Measurements from ENCODE around the gene ATP2B2. TPM values are rescaled to one million over a fixed set of nuclear protein-coding genes. Genes with fewer than 3 reads are reported as not detected.

Gene ATP2B2
- total RNA-seq, 1 experiment from 2014 or later: not detected

DNA sequence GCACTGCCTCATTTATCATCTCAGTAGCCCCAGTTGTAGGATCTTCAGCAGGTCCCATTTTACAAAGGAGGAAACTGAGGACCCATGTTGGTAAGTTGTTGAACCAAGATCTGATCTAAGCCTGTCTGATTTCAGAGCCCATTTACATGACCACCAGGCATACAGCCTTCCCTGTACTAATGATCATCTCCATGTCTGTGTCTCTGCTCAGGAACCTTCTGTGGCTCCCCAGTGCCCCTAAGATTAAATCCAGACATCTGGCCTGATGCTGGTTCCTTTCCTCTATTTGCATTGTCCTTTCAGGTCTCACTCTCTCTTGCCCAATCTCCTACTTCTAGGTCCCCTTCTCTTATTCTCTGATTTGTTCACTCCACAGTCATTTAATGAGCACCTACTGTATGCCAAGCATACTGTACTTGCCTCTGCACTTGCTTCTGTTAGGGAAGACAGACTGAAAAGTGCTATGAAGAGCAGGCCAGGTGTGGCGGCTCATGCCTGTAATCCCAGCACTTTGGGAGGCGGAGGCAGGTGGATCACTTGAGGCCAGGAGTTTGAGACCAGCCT is 32.4 kb downstream of the ATP2B2 start:
- Histone ChIP-seq H4K20me1 (ENCODE audit: insufficient read depth) (no peaks in the 10 kb centered on the region), H3K4me3 (replicated peaks in 1 of 2; ENCODE audit: low read depth in 1 of 2, low read length in 2 of 2) (no peak overlapping the region), H3K9me3 (ENCODE audit: control insufficient read depth in 1 of 2, insufficient read depth in 1 of 2, low read depth in 1 of 2, low read length in 2 of 2) (no peaks in the 10 kb centered on the region), H3K27ac (ENCODE audit: low read depth, low read length) (no peak overlapping the region), H3K79me2 (ENCODE audit: insufficient read depth, low read length) (no peaks in the 10 kb centered on the region), H3K9me2 (ENCODE audit: insufficient read depth) (no peaks in the 10 kb centered on the region), H3K36me3 (ENCODE audit: control insufficient read depth in 1 of 2, insufficient read depth in 2 of 2, low read length in 2 of 2) (no peaks in the 10 kb centered on the region), H3K27me3 (ENCODE audit: insufficient read depth, low read length) (peaks cover 9% of the 10 kb centered on the region; the same call in 1 of the 2 replicates), H3K4me1 (ENCODE audit: control insufficient read depth in 1 of 2, insufficient read depth in 2 of 2, low read length in 2 of 2) (no peaks in the 10 kb centered on the region), H3K9ac (ENCODE audit: low read length) (no peak overlapping the region), H2AFZ (ENCODE audit: low read depth, low read length, poor library complexity, severe bottlenecking) (no peak overlapping the region), H3K4me2 (ENCODE audit: low read length) (no peak overlapping the region)
- TF ChIP-seq, protein P1, sequence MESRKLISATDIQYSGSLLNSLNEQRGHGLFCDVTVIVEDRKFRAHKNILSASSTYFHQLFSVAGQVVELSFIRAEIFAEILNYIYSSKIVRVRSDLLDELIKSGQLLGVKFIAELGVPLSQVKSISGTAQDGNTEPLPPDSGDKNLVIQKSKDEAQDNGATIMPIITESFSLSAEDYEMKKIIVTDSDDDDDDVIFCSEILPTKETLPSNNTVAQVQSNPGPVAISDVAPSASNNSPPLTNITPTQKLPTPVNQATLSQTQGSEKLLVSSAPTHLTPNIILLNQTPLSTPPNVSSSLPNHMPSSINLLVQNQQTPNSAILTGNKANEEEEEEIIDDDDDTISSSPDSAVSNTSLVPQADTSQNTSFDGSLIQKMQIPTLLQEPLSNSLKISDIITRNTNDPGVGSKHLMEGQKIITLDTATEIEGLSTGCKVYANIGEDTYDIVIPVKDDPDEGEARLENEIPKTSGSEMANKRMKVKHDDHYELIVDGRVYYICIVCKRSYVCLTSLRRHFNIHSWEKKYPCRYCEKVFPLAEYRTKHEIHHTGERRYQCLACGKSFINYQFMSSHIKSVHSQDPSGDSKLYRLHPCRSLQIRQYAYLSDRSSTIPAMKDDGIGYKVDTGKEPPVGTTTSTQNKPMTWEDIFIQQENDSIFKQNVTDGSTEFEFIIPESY (IDR thresholded peaks at IDR 0.05; ENCODE audit: extremely low read depth, insufficient replicate concordance, low read length): no peak
- TF ChIP-seq ELF1 (IDR thresholded peaks at IDR 0.05; ENCODE audit: borderline replicate concordance, low read depth) (no peak), CEBPB (IDR thresholded peaks at IDR 0.05; ENCODE audit: low read depth) (no peak), POLR2A (IDR thresholded peaks at IDR 0.05; ENCODE audit: borderline replicate concordance, extremely low read depth, insufficient read depth, insufficient read length) (no peak), RAD21 (IDR thresholded peaks at IDR 0.05; ENCODE audit: low read depth) (no peak), FOSL1 (IDR thresholded peaks at IDR 0.05; ENCODE audit: low read depth) (no peak), TCF7L2 (IDR thresholded peaks at IDR 0.05; ENCODE audit: borderline replicate concordance, extremely low read depth, insufficient read depth, insufficient read length) (no peak), EGR1 (IDR thresholded peaks at IDR 0.05; ENCODE audit: low read depth) (no peak), EZH2phosphoT487 (IDR thresholded peaks at IDR 0.05; ENCODE audit: borderline replicate concordance) (no peak), ZFX (IDR thresholded peaks at IDR 0.05) (no peak)
- TF ChIP-seq, protein P2, sequence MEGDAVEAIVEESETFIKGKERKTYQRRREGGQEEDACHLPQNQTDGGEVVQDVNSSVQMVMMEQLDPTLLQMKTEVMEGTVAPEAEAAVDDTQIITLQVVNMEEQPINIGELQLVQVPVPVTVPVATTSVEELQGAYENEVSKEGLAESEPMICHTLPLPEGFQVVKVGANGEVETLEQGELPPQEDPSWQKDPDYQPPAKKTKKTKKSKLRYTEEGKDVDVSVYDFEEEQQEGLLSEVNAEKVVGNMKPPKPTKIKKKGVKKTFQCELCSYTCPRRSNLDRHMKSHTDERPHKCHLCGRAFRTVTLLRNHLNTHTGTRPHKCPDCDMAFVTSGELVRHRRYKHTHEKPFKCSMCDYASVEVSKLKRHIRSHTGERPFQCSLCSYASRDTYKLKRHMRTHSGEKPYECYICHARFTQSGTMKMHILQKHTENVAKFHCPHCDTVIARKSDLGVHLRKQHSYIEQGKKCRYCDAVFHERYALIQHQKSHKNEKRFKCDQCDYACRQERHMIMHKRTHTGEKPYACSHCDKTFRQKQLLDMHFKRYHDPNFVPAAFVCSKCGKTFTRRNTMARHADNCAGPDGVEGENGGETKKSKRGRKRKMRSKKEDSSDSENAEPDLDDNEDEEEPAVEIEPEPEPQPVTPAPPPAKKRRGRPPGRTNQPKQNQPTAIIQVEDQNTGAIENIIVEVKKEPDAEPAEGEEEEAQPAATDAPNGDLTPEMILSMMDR (IDR thresholded peaks at IDR 0.05 in 2 of 3, conservative IDR thresholded peaks at IDR 0.05 in 1 of 3; ENCODE audit: borderline replicate concordance in 1 of 3, insufficient read depth in 1 of 3, low read depth in 2 of 3, low read length in 2 of 3): no peak
- DNase-seq (ENCODE audit: low read depth, low spot score): no peak
- ChIA-PET POLR2A (no interaction called here), RAD21 (ENCODE audit: low non-redundant PET in 1 of 2, low total read pairs in 2 of 2, uncharacterized antibody in 2 of 2, unreplicated experiment in 2 of 2) (no interaction called here), CTCF (no interaction called here)
- no peak for ATAC-seq
- no TSS peak for BruUV-seq (replicated peaks)
- intact Hi-C loops (cut with micrococcal nuclease): no loop called here

Measured in HCT116 (cell line).